ENCODE measurements around the gene RHBDD3. TPM values are rescaled to one million over a fixed set of nuclear protein-coding genes. Genes with fewer than 3 reads are reported as not detected.

The RHBDD3 gene
- total and polyA plus RNA-seq, 2 of the 8 experiments (the other 6 are each of a cell fraction or from before 2014, with no cell fraction given): 72.1 to 117 TPM

DNA sequence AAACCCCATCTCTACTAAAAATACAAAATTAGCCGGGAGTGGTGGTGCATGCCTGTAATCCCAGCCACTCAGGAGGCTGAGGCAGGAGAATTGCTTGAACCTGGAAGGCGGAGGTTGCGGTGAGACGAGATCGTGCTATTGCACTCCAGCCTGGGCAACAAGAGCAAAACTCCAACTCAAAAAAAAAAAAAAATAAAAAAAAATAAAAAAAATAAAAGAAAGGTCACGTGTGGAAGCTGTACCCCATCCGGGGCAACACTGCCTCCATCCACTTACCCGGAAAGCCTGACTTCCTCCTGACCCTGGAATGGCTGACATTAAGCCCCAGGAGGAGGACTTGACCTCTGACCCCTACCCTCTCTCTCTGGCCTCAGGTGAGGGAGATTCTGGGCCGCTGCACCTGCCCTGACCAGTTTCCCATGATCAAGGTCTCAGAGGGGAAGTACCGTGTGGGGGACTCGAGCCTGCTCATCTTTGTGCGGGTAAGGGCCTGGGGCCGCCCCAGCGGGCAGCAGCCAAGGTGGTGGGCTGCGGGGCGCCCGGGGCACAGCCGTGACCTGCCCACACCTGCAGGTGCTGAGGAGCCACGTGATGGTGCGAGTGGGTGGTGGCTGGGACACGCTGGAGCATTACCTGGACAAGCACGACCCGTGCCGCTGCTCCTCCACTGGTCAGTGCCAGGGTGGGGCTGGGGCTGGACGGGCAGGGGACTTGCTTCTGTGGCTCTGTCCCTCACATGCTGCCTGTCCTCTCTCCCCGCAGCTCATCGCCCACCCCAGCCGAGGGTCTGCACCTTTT, 42.5 kb upstream of the RHBDD3 start:
- Histone ChIP-seq H2BK12ac (ENCODE audit: low read depth, low read length) (no peak overlapping the region), H3K14ac (ENCODE audit: insufficient read length) (no peak overlapping the region), H2BK5ac (ENCODE audit: low read depth, low read length) (peak overlapping the region; percentile 52; the same call in 1 of the 2 replicates), H3K56ac (replicated peaks; ENCODE audit: insufficient read length, low read depth, low read length) (no peak overlapping the region), H3K4me2 (ENCODE audit: insufficient read depth in 1 of 2, low read depth in 2 of 2, low read length in 2 of 2) (no peak overlapping the region), H3K18ac (ENCODE audit: extremely low read depth, low read length) (peak overlapping the region; percentile 24; the same call in 1 of the 2 replicates), H2AFZ (ENCODE audit: low read length) (no peak overlapping the region), H2BK20ac (ENCODE audit: low read length) (no peak overlapping the region), H3K79me1 (ENCODE audit: low read depth, low read length) (no peaks in the 10 kb centered on the region), H3K79me2 (ENCODE audit: control insufficient read depth in 1 of 2, insufficient read depth in 2 of 2, low read length in 2 of 2) (no peaks in the 10 kb centered on the region), H3K9ac (replicated peaks in 1 of 4; ENCODE audit: extremely low read depth in 1 of 4, low read depth in 3 of 4, low read length in 3 of 4) (no peak overlapping the region; a peak in 2 of 7 replicates), H4K20me1 (replicated peaks in 1 of 2; ENCODE audit: control insufficient read depth in 1 of 2, insufficient read depth in 2 of 2, low read length in 2 of 2) (peaks cover 6 to 14% of the 10 kb centered on the region in 2 experiments), H3K23ac (ENCODE audit: insufficient read length) (no peak overlapping the region), H3K4me1 (replicated peaks in 1 of 4; ENCODE audit: control insufficient read depth in 3 of 4, insufficient read depth in 4 of 4, low read length in 3 of 4) (peaks cover 0 to 22% (median 13%) of the 10 kb centered on the region in 4 experiments; a peak in 6 of 7 replicates), H3K23me2 (ENCODE audit: low read depth, low read length) (peaks cover 12% of the 10 kb centered on the region; the same call in 1 of the 2 replicates), H2AK5ac (ENCODE audit: low read depth, low read length) (peak overlapping the region; percentile 65; the same call in 1 of the 2 replicates), H4K8ac (ENCODE audit: extremely low read depth, insufficient read depth, low read length) (no peak overlapping the region), H2BK120ac (replicated peaks; ENCODE audit: low read depth, low read length) (no peak overlapping the region), H3K36me3 (ENCODE audit: control insufficient read depth in 2 of 4, insufficient read depth in 4 of 4, low read length in 3 of 4) (peaks cover 0 to 12% (median 0%) of the 10 kb centered on the region in 4 experiments; a peak in 1 of 8 replicates), H4K91ac (replicated peaks; ENCODE audit: insufficient read length, low read length) (no peak overlapping the region), H2BK15ac (ENCODE audit: low read length) (peak overlapping the region; percentile 29; the same call in 1 of the 2 replicates), H3K9me3 (ENCODE audit: insufficient read depth in 2 of 2, low read depth in 1 of 2, low read length in 1 of 2) (peaks cover 3 to 7% of the 10 kb centered on the region in 2 experiments; a peak in 3 of 4 replicates), H4K5ac (ENCODE audit: insufficient read length, low read depth, low read length) (no peak overlapping the region), H3K27me3 (replicated peaks in 1 of 4; ENCODE audit: control insufficient read depth in 3 of 4, extremely low read depth in 1 of 4, insufficient read depth in 3 of 4, low read length in 3 of 4) (peaks cover 21 to 33% (median 24%) of the 10 kb centered on the region in 4 experiments), H3K27ac (ENCODE audit: low read depth, low read length) (no peak overlapping the region; the same call in none of the 2 replicates), H3K4ac (replicated peaks; ENCODE audit: insufficient read length, low read depth, low read length) (no peak overlapping the region), H3K4me3 (ENCODE audit: extremely low read depth in 1 of 4, insufficient read depth in 2 of 4, low read depth in 3 of 4, low read length in 4 of 4) (no peak overlapping the region)
- WGBS, 2 experiments (ENCODE audit: extremely low coverage in 1 of 2, insufficient coverage in 1 of 2, insufficient read length in 1 of 2, insufficient replicate concordance in 2 of 2, low coverage in 1 of 2, low lambda C conversion rate in 2 of 2, missing lambda C conversion rate in 1 of 2): 90% methylated on average over 12 of the region's 28 CpGs; no CpG with 5 or more reads in 1 of the 2 experiments
- DNase-seq (ENCODE audit: low read depth in 1 of 2, low spot score in 2 of 2) (peak in 1 of 2 experiments; percentile 57), FAIRE-seq (no peak)
- CTCF ChIA-PET (ENCODE audit: partially characterized antibody): interaction anchor here (1.1 to 4.1 kb wide), 6 partner anchors 7 to 65 kb away, joined by 3 to 41 read pairs (median 4); no protein-coding TSS in a partner anchor
- TF ChIP-seq ZNF274 (IDR thresholded peaks at IDR 0.05; ENCODE audit: borderline replicate concordance, extremely low read depth, low read length) (no peak), RFX5 (IDR thresholded peaks at IDR 0.05; ENCODE audit: borderline replicate concordance, low read depth, low read length) (no peak), SIRT6 (IDR thresholded peaks at IDR 0.05; ENCODE audit: low read length) (no peak), BACH1 (IDR thresholded peaks at IDR 0.05; ENCODE audit: low read length) (no peak), RNF2 (IDR thresholded peaks at IDR 0.05; ENCODE audit: borderline replicate concordance, low read depth, low read length, missing control alignments, poor library complexity, severe bottlenecking) (no peak), ATF3 (IDR thresholded peaks at IDR 0.05; ENCODE audit: insufficient read depth, low read depth, low read length) (no peak)
- POLR2A ChIA-PET (ENCODE audit: partially characterized antibody): interaction anchor here (1.1 to 4.4 kb wide), 6 partner anchors 8 to 42 kb away, joined by 3 to 44 read pairs (median 6); partner anchors contain the start of gene EWSR1
